Upper lobe of right lung (tissue), 1 donor: ENCODE data around the gene MRPS14. TPM values are rescaled to one million over a fixed set of nuclear protein-coding genes. Genes with fewer than 3 reads are reported as not detected.

Experiments used
- ATAC-seq: fragments of 200-7000 bp; cut with Tn5 transposase; one replicate; pipeline ENCODE4 v1.9.1; 2020; ENCODE audit warnings: mild to moderate bottlenecking, moderate library complexity
- DNase-seq: peaks from one replicate; pipeline ENCODE4 v3.0.0-alpha.2; 2020
- H3K27ac ChIP-seq: fragments of 200-600 bp; one replicate; pipeline ENCODE4 v1.8.0; 2022
- H3K27me3 ChIP-seq: fragments of 200-600 bp; one replicate; pipeline ENCODE4 v1.8.0; 2022; ENCODE audit warnings: mild to moderate bottlenecking
- H3K36me3 ChIP-seq: fragments of 200-600 bp; one replicate; pipeline ENCODE4 v1.8.0; 2022
- H3K4me1 ChIP-seq: fragments of 200-600 bp; one replicate; pipeline ENCODE4 v1.8.0; 2022
- H3K4me3 ChIP-seq: fragments of 200-600 bp; one replicate; pipeline ENCODE4 v1.8.0; 2022; ENCODE audit warnings: mild to moderate bottlenecking
- H3K9me3 ChIP-seq: fragments of 200-600 bp; one replicate; pipeline ENCODE4 v1.8.0; 2022
- CTCF ChIP-seq: fragments of 200-600 bp; IDR thresholded peaks from one replicate; pipeline ENCODE4 v1.8.0; 2022; ENCODE audit warnings: antibody characterized with exemption
- intact Hi-C: fragments of 100-400 bp; cut with DNase I; formaldehyde crosslinking; loops from one replicate; pipeline ENCODE4 v1.11.0; 2022
- total RNA-seq: library from RNA; stranded (reverse); fragmentation: NEBNext Ultra II Directional; extraction: Animal tissue kit (Norgen Biotek cat#: 25700); gene quantifications from one replicate; pipeline ENCODE4 v1.2.1, GENCODE V29; 2021
- donor health status: DM: no; HTN: yes; CAD: no; lungs with severe emphysema.

MRPS14 gene
- total RNA-seq, 1 donor from 2014 or later: 28.1 TPM

GRCh38 chr1:174976436-174977108 is 46.7 kb downstream of the MRPS14 start:
- peak; percentile 28 for ATAC-seq
- Histone ChIP-seq H3K27ac (no peak overlapping the region), H3K36me3 (peaks cover 41% of the 10 kb centered on the region), H3K9me3 (no peaks in the 10 kb centered on the region), H3K27me3 (no peaks in the 10 kb centered on the region), H3K4me1 (peaks cover 10% of the 10 kb centered on the region), H3K4me3 (no peak overlapping the region)
- intact Hi-C loops: no loop called here
- no peak for TF ChIP-seq CTCF
- DNase-seq: no peak

- no peaks in the 10 kb centered on the region for H3K27me3 ChIP-seq
- no peak overlapping the region for H3K4me3 ChIP-seq
- intact Hi-C loops: no loop called here
- no peaks in the 10 kb centered on the region for H3K9me3 ChIP-seq
- ATAC-seq (no peak), DNase-seq (no peak)
- peaks cover 37% of the 10 kb centered on the region for H3K36me3 ChIP-seq
- no peak overlapping the region for H3K27ac ChIP-seq
- H3K4me1 ChIP-seq: peaks cover 15% of the 10 kb centered on the region
- no peak for TF ChIP-seq CTCF
Measured at GRCh38 chr1:174975764-174976163, 47.5 kb downstream of the MRPS14 start.

GRCh38 chr1:174974711-174975119 is 48.5 kb downstream of the MRPS14 start:
- intact Hi-C loops: no loop called here
- H3K4me1 ChIP-seq: peaks cover 15% of the 10 kb centered on the region
- no peak overlapping the region for H3K4me3 ChIP-seq
- TF ChIP-seq CTCF: no peak
- no peaks in the 10 kb centered on the region for H3K9me3 ChIP-seq
- no peak overlapping the region for H3K27ac ChIP-seq
- peaks cover 27% of the 10 kb centered on the region for H3K36me3 ChIP-seq
- H3K27me3 ChIP-seq: no peaks in the 10 kb centered on the region
- ATAC-seq (no peak), DNase-seq (no peak)

GRCh38 chr1:174971902-174972301 is 51.3 kb downstream of the MRPS14 start:
- intact Hi-C loops: no loop called here
- Histone ChIP-seq H3K4me3 (no peak overlapping the region), H3K27me3 (no peaks in the 10 kb centered on the region), H3K27ac (peak overlapping the region; percentile 5), H3K36me3 (peaks cover 9% of the 10 kb centered on the region), H3K9me3 (no peaks in the 10 kb centered on the region), H3K4me1 (peaks cover 37% of the 10 kb centered on the region)
- no peak for TF ChIP-seq CTCF
- ATAC-seq: no peak
- DNase-seq: no peak

DNA sequence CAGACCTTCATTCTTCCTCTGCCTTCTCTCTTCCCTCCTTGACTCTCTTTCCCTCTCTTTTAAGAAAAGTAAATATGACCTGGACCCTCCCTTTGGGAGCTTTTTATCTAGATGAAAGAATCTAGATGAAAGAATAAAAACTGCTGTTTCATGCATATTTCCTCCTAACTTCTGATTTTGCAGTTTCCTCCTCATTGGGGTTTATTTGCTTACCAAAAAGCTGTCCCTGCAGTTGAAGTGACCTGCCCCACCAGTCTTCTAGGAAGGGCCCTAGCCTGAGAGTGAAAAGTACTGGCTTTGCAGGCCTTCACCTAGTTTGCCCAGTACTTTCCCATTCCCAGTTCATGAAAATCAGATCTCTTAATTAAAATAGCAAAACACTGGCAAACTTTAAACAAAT is 51.8 kb downstream of the MRPS14 start:
- Histone ChIP-seq H3K36me3 (peaks cover 9% of the 10 kb centered on the region), H3K4me1 (peaks cover 38% of the 10 kb centered on the region), H3K27ac (peak overlapping the region; percentile 5), H3K4me3 (no peak overlapping the region), H3K9me3 (no peaks in the 10 kb centered on the region), H3K27me3 (no peaks in the 10 kb centered on the region)
- no peak for TF ChIP-seq CTCF
- DNase-seq (no peak), ATAC-seq (peak; percentile 53)
- intact Hi-C loops: no loop called here
